GM18873 (cell line): Measurements from ENCODE around the gene CLPTM1.

ENCODE experiments used
- ATAC-seq: cut with Tn5 transposase; IDR thresholded peaks from one replicate; pipeline ENCODE4 v1.9.1; 2021; ENCODE audit warnings: mild to moderate bottlenecking, moderate library complexity, moderate number of reproducible peaks; ENCODE audit not compliant: unreplicated experiment, low FRiP score

Gene CLPTM1

GRCh38 chr19:45041125-45041524 is 85.9 kb downstream of the CLPTM1 start:
- no peak for ATAC-seq
